Pancreas (tissue), 10 donors: Measurements from ENCODE around the gene SRGAP2C. TPM values are rescaled to one million over a fixed set of nuclear protein-coding genes. Genes with fewer than 3 reads are reported as not detected.
"Not testable (repeated sequence)": the region's sequence is repeated elsewhere in the genome, so short reads cannot be mapped to it uniquely, and the experiment has no call there.

Experiments used
- ATAC-seq, 4 donors: fragments of 200-7000 bp; cut with Tn5 transposase; one replicate each; pipeline versions ENCODE4 v1.8.0 to v1.9.1; 2020; ENCODE audit warnings: mild to moderate bottlenecking in 4 of 4, moderate library complexity in 4 of 4
- DNase-seq, 6 donors: peaks; one replicate each; pipeline ENCODE4 v3.0.0-alpha.2; 2020
- FAIRE-seq: peaks from 2 replicates; lab custom pipeline; 2012; peaks lifted over from hg19 to GRCh38; lab: Jason Lieb, UNC
- H3K27ac ChIP-seq, 4 donors: fragments of 200-600 bp; sonication (generic); 1 replicate in 3 of 4; 2 replicates in 1 of 4; pipeline versions ENCODE4 v1.5.0 to v1.8.0; 2020
- H3K27me3 ChIP-seq, 4 donors: fragments of 200-600 bp; one replicate each; pipeline ENCODE4 v1.8.0; 2021
- H3K36me3 ChIP-seq, 3 donors: fragments of 200-600 bp; sonication (generic) in 1 of 3; one replicate each; pipeline versions ENCODE4 v1.5.0 to v1.8.0; 2020 to 2021
- H3K4me1 ChIP-seq, 3 donors: fragments of 200-600 bp; one replicate each; pipeline ENCODE4 v1.8.0; 2021
- H3K4me3 ChIP-seq, 4 donors: fragments of 200-600 bp; sonication (generic) in 2 of 4; one replicate each; pipeline versions ENCODE4 v1.5.0 to v1.8.0; 2020 to 2021
- H3K9me3 ChIP-seq, 4 donors: fragments of 200-600 bp; one replicate each; pipeline ENCODE4 v1.8.0; 2021
- WGBS, 2 donors: extraction: QIAGEN DNeasy Blood & Tissue Kit; methylation state at CpG; one replicate each; pipeline ENCODE4 v1.1.7; 2013; 5-methylcytosine and 5-hydroxymethylcytosine counted together
- intact Hi-C, 3 donors: fragments of 100-400 bp; cut with DNase I; formaldehyde crosslinking; loops; one replicate each; pipeline versions ENCODE4 v1.11.1 to v1.14.2; 2022
- polyA plus RNA-seq, 2 donors: library from polyadenylated mRNA; stranded (reverse); fragments of 200-250 nt; gene quantifications; one replicate each; pipeline ENCODE4 v1.2.3, GENCODE V29; 2013
- total RNA-seq, 6 donors: library from RNA; stranded (reverse); fragmentation: NEBNext Ultra II Directional in 4 of 6; extraction: Animal tissue kit (Norgen Biotek cat#: 25700) in 4 of 6; gene quantifications; one replicate each; pipeline versions ENCODE4 v1.2.1 to v1.2.4, GENCODE V29; 2021 to 2023
- TF ChIP-seq, protein P1 (sequence below), 4 donors: fragments of 200-600 bp; sonication (generic) in 3 of 4; IDR thresholded peaks; one replicate each; pipeline versions ENCODE4 v1.5.0 to v1.8.0; 2021; ENCODE audit warnings: antibody characterized with exemption in 4 of 4
- donor health status: healthy with polysubstance abuse.
- donor health status: DM: no; HTN: no; CAD: no; lungs with moderate emphysema.
- donor health status: DM: no; HTN: no; CAD: no.
- donor health status: control.
- donor health status: control.
- donor health status: Bipolar disorder and iron deficiency.
- donor health status: DM: yes; HTN: yes; CAD: no.
- donor health status: DM: no; HTN: no; CAD: no.
- donor health status: DM: no; HTN: no; CAD: no.
- donor health status: DM: yes; HTN: yes; CAD: no.

SRGAP2C gene
- total and polyA plus RNA-seq, 8 donors: 2.2 to 12.4 (median 4.8) TPM

DNA sequence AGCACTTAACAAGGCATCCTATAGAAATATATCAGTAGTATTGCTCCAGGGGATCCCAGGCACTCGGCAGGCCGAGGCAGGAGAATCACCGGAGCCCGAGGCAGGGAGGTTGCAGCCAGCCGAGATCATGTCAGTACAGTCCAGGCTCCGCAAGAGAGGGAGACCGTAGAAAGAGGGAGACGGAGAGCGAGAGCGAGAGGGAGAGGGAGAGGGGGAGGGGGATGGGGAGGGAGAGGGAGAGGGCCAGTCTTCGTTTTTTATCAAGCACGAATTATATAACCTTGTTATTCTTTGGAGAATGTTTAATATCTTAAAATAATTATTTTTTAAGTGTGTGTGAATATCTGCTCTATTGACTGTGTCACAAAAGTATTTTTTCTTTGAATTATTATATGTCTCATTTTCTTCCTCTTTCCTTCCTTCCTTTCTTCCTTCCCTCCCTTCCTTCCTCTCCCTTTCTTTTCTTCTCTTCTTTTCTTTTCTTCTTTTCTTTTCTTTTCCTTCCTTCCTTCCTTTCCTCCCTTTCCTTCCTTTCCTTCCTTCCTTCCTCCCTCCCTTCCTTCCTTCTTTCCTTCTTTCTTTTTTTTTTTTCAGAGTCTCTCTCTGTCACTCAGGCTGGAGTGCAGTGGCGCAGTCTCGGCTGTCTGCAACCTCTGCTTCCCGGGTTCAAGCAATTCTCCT lies 233.7 kb downstream of the SRGAP2C start:
- DNase-seq: no peak
- intact Hi-C loops: no loop called here
- Histone ChIP-seq H3K4me1 (peaks cover 0 to 5% (median 0%) of the 10 kb centered on the region in 3 donors), H3K4me3 (no peak overlapping the region), H3K27me3 (no peaks in the 10 kb centered on the region), H3K36me3 (no peaks in the 10 kb centered on the region), H3K27ac (no peak overlapping the region), H3K9me3 (no peaks in the 10 kb centered on the region)
- no peak for FAIRE-seq
- ATAC-seq: no peak
- TF ChIP-seq, protein P1, sequence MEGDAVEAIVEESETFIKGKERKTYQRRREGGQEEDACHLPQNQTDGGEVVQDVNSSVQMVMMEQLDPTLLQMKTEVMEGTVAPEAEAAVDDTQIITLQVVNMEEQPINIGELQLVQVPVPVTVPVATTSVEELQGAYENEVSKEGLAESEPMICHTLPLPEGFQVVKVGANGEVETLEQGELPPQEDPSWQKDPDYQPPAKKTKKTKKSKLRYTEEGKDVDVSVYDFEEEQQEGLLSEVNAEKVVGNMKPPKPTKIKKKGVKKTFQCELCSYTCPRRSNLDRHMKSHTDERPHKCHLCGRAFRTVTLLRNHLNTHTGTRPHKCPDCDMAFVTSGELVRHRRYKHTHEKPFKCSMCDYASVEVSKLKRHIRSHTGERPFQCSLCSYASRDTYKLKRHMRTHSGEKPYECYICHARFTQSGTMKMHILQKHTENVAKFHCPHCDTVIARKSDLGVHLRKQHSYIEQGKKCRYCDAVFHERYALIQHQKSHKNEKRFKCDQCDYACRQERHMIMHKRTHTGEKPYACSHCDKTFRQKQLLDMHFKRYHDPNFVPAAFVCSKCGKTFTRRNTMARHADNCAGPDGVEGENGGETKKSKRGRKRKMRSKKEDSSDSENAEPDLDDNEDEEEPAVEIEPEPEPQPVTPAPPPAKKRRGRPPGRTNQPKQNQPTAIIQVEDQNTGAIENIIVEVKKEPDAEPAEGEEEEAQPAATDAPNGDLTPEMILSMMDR (IDR thresholded peaks at IDR 0.05): no peak
- WGBS, 2 donors: 45 to 48% methylated on average over 15 of the region's 15 CpGs

DNA sequence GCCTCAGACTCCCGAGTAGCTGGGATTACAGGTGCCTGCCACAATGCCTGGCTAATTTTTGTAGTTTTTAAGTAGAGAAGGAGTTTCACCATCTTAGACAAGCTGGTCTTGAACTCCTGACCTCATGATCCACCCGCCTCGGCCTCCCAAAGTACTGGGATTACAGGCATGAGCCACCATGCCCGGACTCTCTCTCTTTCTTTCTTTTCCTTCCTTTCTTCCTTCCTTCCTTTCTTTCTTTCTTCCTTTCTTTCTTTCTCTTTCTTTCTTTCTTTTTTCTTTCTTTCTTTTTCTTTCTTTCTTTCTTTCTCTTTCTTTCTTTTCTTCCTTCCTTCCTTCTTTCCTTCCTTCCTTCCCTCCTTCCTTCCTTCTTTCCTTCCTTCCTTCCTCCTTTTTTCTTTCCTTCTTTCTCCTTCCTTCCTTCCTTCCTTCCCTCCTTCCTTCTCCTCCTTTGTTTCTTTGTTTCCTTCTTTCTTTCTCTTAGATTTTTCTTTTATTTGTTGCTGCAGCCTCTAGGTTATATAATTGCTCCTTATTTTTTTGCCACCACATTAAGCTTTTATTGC lies 234.4 kb downstream of the SRGAP2C start:
- H3K27ac ChIP-seq, H3K27me3 ChIP-seq, H3K36me3 ChIP-seq, H3K4me1 ChIP-seq, DNase-seq, H3K4me3 ChIP-seq, FAIRE-seq, H3K9me3 ChIP-seq, ATAC-seq, intact Hi-C loops: not testable (repeated sequence)
- WGBS, 2 donors: 63 to 71% methylated on average over 4 of the region's 4 CpGs

DNA sequence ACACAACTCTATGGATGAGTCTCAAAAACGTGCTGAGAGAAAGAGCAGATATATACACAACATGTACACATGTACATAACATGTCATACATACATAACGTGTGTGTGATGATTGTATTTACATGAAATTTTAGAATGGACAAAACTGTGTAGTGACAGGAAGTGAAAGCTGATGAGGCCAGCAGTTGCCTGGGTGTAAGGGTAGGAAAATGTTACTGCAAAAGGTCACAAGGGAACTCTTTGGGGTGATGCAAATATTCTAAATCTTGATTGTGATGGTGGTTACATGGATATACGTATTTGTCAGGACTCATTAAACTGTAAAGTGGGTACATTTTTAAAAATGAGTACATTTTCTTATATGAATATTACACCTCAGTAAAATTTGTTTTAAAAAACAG lies 236.7 kb downstream of the SRGAP2C start:
- intact Hi-C loops, H3K9me3 ChIP-seq, H3K4me3 ChIP-seq, DNase-seq, H3K27me3 ChIP-seq, H3K36me3 ChIP-seq, H3K4me1 ChIP-seq, H3K27ac ChIP-seq, FAIRE-seq, ATAC-seq: not testable (repeated sequence)
- 54 to 69% methylated on average over 3 of the region's 3 CpGs for WGBS, 2 donors

DNA sequence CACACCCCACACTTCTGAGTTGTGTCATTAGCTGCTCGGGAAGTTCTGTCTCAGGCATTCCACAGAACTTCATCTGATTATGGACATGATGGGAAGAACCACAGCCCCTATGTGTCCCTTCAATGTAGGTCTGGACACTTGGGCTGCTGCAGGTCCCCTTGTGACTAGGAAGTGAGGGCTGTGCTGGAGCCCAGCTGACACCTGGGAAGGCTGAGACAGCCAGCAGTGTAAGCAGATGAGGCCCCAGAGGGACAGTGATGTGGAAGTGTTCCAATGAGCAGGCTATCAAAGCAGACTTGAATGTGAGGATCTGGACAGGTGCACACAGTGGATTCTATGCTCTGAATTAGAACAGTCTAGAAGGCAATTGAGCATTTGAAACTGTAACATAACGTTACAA lies 239.2 kb downstream of the SRGAP2C start:
- ATAC-seq: not testable (repeated sequence)

DNA sequence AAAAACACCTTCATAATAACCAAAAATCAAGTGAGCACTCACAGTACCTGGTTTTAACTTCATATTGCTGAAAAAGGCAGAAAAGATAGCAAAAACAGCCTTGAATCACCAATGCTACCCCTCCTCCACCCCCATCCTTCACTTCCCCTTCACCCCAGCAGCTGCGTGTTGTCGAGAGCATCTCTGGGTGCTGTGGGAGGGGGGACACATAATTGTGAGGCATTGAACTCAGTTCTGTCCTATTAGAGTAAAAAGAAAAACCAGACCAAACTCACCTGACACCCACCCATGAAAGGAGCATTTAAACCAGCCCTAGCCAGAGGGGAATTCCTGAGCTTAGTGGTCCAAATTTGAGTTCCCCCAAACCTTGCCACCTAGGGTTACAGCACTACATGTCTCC lies 248.7 kb downstream of the SRGAP2C start:
- intact Hi-C loops, ATAC-seq, H3K27ac ChIP-seq, H3K4me1 ChIP-seq, H3K36me3 ChIP-seq, H3K27me3 ChIP-seq, H3K9me3 ChIP-seq, DNase-seq, FAIRE-seq, H3K4me3 ChIP-seq: not testable (repeated sequence)
- WGBS, 2 donors: 88 to 92% methylated on average over 2 of the region's 2 CpGs

More for the DNA sequence above, 239.2 kb downstream of the SRGAP2C start:
- H3K9me3 ChIP-seq, H3K4me3 ChIP-seq, H3K27me3 ChIP-seq, H3K36me3 ChIP-seq, H3K27ac ChIP-seq, FAIRE-seq, intact Hi-C loops, H3K4me1 ChIP-seq, DNase-seq: not testable (repeated sequence)
- 83 to 89% methylated on average over 2 of the region's 2 CpGs for WGBS, 2 donors

DNA sequence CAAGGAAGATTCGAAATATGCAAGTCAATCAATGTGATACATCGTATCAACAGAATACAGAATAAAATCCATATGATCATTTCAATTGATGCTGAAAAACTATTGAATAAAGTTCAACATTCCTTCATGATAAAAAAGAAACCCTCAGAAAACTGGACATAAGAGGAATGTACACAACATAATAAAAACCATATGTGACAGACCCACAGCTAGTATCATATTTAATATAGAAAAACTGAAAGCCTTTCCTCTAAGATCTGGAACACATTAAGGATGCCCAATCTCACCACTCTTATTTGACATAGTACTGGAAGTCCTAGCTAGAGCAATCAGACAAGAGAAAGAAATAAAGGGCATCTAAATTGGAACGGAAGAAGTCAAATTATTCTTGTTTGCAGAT lies 254.1 kb downstream of the SRGAP2C start:
- H3K27ac ChIP-seq, H3K9me3 ChIP-seq, ATAC-seq, FAIRE-seq, H3K36me3 ChIP-seq, H3K27me3 ChIP-seq, H3K4me3 ChIP-seq, H3K4me1 ChIP-seq, DNase-seq, intact Hi-C loops: not testable (repeated sequence)
- WGBS, 2 donors: 73 to 86% methylated on average over 3 of the region's 3 CpGs

DNA sequence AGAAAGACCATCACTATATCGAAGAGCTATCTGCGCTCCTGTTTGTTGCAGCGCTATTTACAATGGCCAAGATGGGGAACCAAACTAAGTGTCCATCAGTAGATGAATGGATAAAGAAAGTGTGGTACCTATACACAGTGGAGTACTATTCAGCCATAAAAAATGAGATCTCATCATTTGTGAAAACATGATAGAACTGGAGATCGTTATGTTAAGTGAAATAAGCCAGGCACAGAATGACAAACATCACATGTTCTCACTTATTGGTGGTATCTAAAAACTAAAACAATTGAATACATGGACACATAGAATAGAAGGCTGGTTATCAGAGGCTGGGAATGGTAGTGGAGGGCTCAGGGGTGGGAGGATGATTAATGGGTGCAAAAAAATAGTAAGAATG lies 256.2 kb downstream of the SRGAP2C start:
- ATAC-seq (no peak), FAIRE-seq (no peak), DNase-seq (no peak)
- Histone ChIP-seq H3K4me1 (no peaks in the 10 kb centered on the region), H3K36me3 (no peaks in the 10 kb centered on the region), H3K27ac (no peak overlapping the region), H3K27me3 (no peaks in the 10 kb centered on the region), H3K4me3 (no peak overlapping the region), H3K9me3 (no peaks in the 10 kb centered on the region)
- intact Hi-C loops: no loop called here
- TF ChIP-seq, protein P1 (IDR thresholded peaks at IDR 0.05): no peak
- WGBS, 2 donors: 85 to 93% methylated on average over 4 of the region's 4 CpGs

Other genes with a start within 250 kb of the SRGAP2C start
- gene FAM72B, start 635 bp upstream of the SRGAP2C start, total RNA-seq: under 1 TPM in 2 of 6 donors, not detected in 4; 0.16 to 0.47 TPM
- under 1 TPM; 0.19 to 0.31 TPM for gene FAM72B, start 635 bp upstream of the SRGAP2C start, polyA plus RNA-seq